GM23338 (cell line): ENCODE measurements around the gene ITGB7. TPM values are rescaled to one million over a fixed set of nuclear protein-coding genes. Genes with fewer than 3 reads are reported as not detected.

Experiments used
- ATAC-seq: fragments of 200-7000 bp; cut with Tn5 transposase; 3 replicates; pipeline ENCODE4 v1.9.1; 2020
- DNase-seq: peaks from one replicate; pipeline ENCODE4 v3.0.0-alpha.2; 2015; ENCODE audit warnings: low spot score
- H2AFZ ChIP-seq: fragments of 200-600 bp; sonication (generic); 2 replicates; pipeline ENCODE4 v1.8.0; 2016; ENCODE audit warnings: antibody characterized with exemption, mild to moderate bottlenecking, moderate library complexity
- H3F3A ChIP-seq: fragments of 200-600 bp; sonication (generic); replicated peaks from 2 replicates; pipeline ENCODE4 v1.8.0; 2017; ENCODE audit warnings: antibody characterized with exemption, mixed run types, low read depth
- H3K27ac ChIP-seq: fragments of 200-600 bp; sonication (generic); 2 replicates; pipeline ENCODE4 v1.6.1; 2016; ENCODE audit warnings: low read depth
- H3K27me3 ChIP-seq: fragments of 200-600 bp; sonication (generic); 2 replicates; pipeline ENCODE4 v1.8.0; 2016; ENCODE audit warnings: mild to moderate bottlenecking, mixed run types, moderate library complexity; ENCODE audit not compliant: insufficient read depth
- H3K36me3 ChIP-seq: fragments of 200-600 bp; sonication (generic); 2 replicates; pipeline ENCODE4 v1.8.0; 2016; ENCODE audit warnings: mild to moderate bottlenecking; ENCODE audit not compliant: insufficient read depth
- H3K4me1 ChIP-seq: fragments of 200-600 bp; sonication (generic); 2 replicates; pipeline ENCODE4 v1.8.0; 2016; ENCODE audit warnings: mild to moderate bottlenecking, moderate library complexity; ENCODE audit not compliant: insufficient read depth
- H3K4me2 ChIP-seq: fragments of 200-600 bp; sonication (generic); 2 replicates; pipeline ENCODE4 v1.7.1; 2017; ENCODE audit warnings: mixed run types
- H3K4me3 ChIP-seq: fragments of 200-600 bp; sonication (generic); 2 replicates; pipeline ENCODE4 v1.6.1; 2016; ENCODE audit warnings: mixed run types
- H3K79me2 ChIP-seq: fragments of 200-600 bp; sonication (generic); replicated peaks from 2 replicates; pipeline ENCODE4 v1.8.0; 2017; ENCODE audit warnings: mild to moderate bottlenecking; ENCODE audit not compliant: insufficient read depth
- H3K9me2 ChIP-seq: fragments of 200-600 bp; sonication (generic); 2 replicates; pipeline ENCODE4 v1.8.0; 2017; ENCODE audit not compliant: insufficient read depth
- H4K20me1 ChIP-seq: fragments of 200-600 bp; sonication (generic); replicated peaks from 2 replicates; pipeline ENCODE4 v1.8.0; 2017; ENCODE audit warnings: mild to moderate bottlenecking; ENCODE audit not compliant: insufficient read depth
- H3K27ac Mint-ChIP-seq: 2 replicates; pipeline ENCODE4 v1.8.0; 2020; ENCODE audit warnings: inconsistent platforms, mild to moderate bottlenecking, moderate library complexity, mixed read lengths
- H3K27me3 Mint-ChIP-seq: 3 replicates; pipeline ENCODE4 v1.8.0; 2022; ENCODE audit warnings: low read depth, mild to moderate bottlenecking, moderate library complexity, mixed read lengths, inconsistent platforms; ENCODE audit not compliant: insufficient read depth, poor library complexity
- H3K36me3 Mint-ChIP-seq: 3 replicates; pipeline ENCODE4 v1.8.0; 2021; ENCODE audit warnings: low read depth, mild to moderate bottlenecking, inconsistent platforms, moderate library complexity, mixed read lengths
- H3K4me1 Mint-ChIP-seq: 3 replicates; pipeline ENCODE4 v1.8.0; 2020; ENCODE audit warnings: mild to moderate bottlenecking, inconsistent platforms, mixed read lengths
- H3K4me3 Mint-ChIP-seq: 3 replicates; pipeline ENCODE4 v1.8.0; 2021; ENCODE audit warnings: moderate library complexity, mild to moderate bottlenecking, inconsistent platforms, mixed read lengths
- H3K9me3 Mint-ChIP-seq: 3 replicates; pipeline ENCODE4 v1.8.0; 2020; ENCODE audit warnings: moderate library complexity, mild to moderate bottlenecking, inconsistent platforms, mixed read lengths
- CREB1 ChIP-seq: fragments of 250-450 bp; sonication (Bioruptor Pico); IDR thresholded peaks from 2 replicates; pipeline ENCODE4 v1.5.0; 2020; ENCODE audit warnings: low read depth, mild to moderate bottlenecking, moderate library complexity
- EZH2 ChIP-seq: fragments of 200-600 bp; sonication (generic); IDR thresholded peaks from one replicate; pipeline ENCODE4 v1.8.0; 2017; ENCODE audit warnings: antibody characterized with exemption, mild to moderate bottlenecking, low read depth; ENCODE audit not compliant: unreplicated experiment
- JUNB ChIP-seq: IDR thresholded peaks from one replicate; pipeline ENCODE4 v1.6.1; 2016; ENCODE audit warnings: antibody characterized with exemption; ENCODE audit not compliant: unreplicated experiment
- POLR2AphosphoS5 ChIP-seq: IDR thresholded peaks from 2 replicates; pipeline ENCODE4 v1.6.1; 2016; ENCODE audit warnings: antibody characterized with exemption, low read depth
- ZNF114 ChIP-seq: fragments of 250-450 bp; sonication (Bioruptor Pico); IDR thresholded peaks from 2 replicates; pipeline ENCODE4 v1.5.0; 2020; ENCODE audit warnings: mild to moderate bottlenecking, moderate library complexity
- ZNF331 ChIP-seq: fragments of 250-450 bp; sonication (Bioruptor Pico); IDR thresholded peaks from 2 replicates; pipeline ENCODE4 v1.5.0; 2020; ENCODE audit warnings: low read depth, mild to moderate bottlenecking, moderate library complexity
- polyA plus RNA-seq: library from polyadenylated mRNA; unstranded; fragments of >200 nt; fragmentation: Nextera tagmentation; extraction: Ambion mirVana; gene quantifications from 2 replicates; pipeline ENCODE4 v1.2.1, GENCODE V29; 2016
- total RNA-seq: library from RNA; depleted of rRNA; stranded (reverse); fragments of >200 nt; shearing (Covaris generic); gene quantifications from 2 replicates; pipeline ENCODE4 v1.2.3, GENCODE V29; 2014
- TF ChIP-seq, protein P1 (sequence below): IDR thresholded peaks from one replicate; pipeline ENCODE4 v1.6.1; 2018; ENCODE audit warnings: antibody characterized with exemption; ENCODE audit not compliant: unreplicated experiment
- TF ChIP-seq, protein P2 (sequence below): IDR thresholded peaks from 2 replicates; pipeline ENCODE4 v1.6.1; 2016; ENCODE audit warnings: antibody characterized with exemption
- TF ChIP-seq, protein P3 (sequence below): fragments of 250-450 bp; sonication (Bioruptor Pico); IDR thresholded peaks from 2 replicates; pipeline ENCODE4 v1.5.0; 2020; ENCODE audit warnings: mild to moderate bottlenecking, moderate library complexity

ITGB7 gene
- total and polyA plus RNA-seq, 2 experiments from 2014 or later = 0.32 TPM; not detected in 1

DNA sequence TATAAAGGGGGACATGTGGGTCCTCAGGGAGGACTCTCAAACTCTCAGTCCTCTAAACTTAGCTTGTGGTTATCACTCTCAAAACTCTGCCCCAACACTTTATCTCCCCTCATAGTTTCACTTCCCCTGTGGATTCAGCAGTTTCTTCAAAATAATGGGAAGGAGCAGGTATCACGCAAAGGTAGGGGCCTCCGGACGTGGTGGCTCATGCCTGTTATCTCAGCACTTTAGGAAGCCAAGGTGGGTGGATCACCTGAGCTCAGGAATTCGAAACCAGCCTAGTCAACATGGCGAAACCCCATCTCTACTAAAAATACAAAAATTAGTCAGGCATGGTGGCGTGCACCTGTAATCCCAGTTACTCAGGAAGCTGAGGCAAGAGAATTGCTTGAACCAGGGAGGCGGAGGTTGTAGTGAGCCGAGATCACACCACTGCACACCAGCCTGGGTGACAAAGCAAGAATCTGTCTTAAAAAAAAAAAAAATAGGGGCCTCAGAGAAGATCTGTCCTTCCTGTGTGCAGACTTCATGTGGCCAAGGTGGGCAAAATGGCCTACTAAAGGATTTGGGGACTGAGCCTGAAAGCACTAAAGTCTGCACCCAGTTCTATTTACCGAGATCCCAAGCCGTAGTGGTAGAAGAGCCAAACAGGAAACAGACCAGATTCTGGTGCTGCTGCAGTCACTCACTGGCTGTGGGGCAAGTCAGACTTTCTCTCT lies 6.4 kb downstream of the ITGB7 start:
- Histone ChIP-seq H3K27me3 (peaks cover 58% of the 10 kb centered on the region), H3K27ac (no peak overlapping the region)
- peaks cover 31% of the 10 kb centered on the region for H3K27me3 Mint-ChIP-seq

DNA sequence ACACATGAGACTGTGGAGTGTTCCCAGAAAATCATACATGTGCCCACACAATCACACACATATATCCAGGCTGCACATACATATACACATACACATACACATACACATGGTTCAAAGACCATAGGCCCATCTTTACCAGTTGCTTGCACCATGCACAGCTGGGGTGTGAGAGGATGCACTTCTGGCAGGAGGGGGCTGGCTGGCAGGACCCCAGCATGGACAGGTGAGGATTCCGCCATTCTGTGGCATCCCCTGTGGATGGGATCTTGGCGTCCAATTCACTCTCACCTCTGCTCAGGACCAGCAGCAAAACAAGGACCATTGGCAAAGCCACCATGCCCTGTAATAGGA lies 7.0 kb downstream of the ITGB7 start:
- no peaks in the 10 kb centered on the region for H3K9me2 ChIP-seq
- H3K4me3 ChIP-seq = no peak overlapping the region
- H2AFZ ChIP-seq = no peak overlapping the region
- H3K27ac ChIP-seq = no peak overlapping the region
- Mint-ChIP-seq H3K4me3 (no peak overlapping the region), H3K27me3 (peaks cover 32% of the 10 kb centered on the region), H3K27ac (no peak overlapping the region), H3K9me3 (no peaks in the 10 kb centered on the region; the same call in 1 of the 3 replicates), H3K4me1 (peaks cover 2% of the 10 kb centered on the region; the same call in 1 of the 3 replicates), H3K36me3 (no peaks in the 10 kb centered on the region)
- no peaks in the 10 kb centered on the region; the same call in 1 of the 2 replicates for H4K20me1 ChIP-seq
- no peaks in the 10 kb centered on the region for H3F3A ChIP-seq
- no peaks in the 10 kb centered on the region; the same call in 1 of the 2 replicates for H3K4me1 ChIP-seq
- ATAC-seq (no peak), DNase-seq (no peak)
- no peak overlapping the region for H3K4me2 ChIP-seq
- H3K27me3 ChIP-seq = peaks cover 63% of the 10 kb centered on the region
- no peaks in the 10 kb centered on the region for H3K79me2 ChIP-seq
- H3K36me3 ChIP-seq = no peaks in the 10 kb centered on the region
- no peak for TF ChIP-seq POLR2AphosphoS5
- TF ChIP-seq, protein P1, sequence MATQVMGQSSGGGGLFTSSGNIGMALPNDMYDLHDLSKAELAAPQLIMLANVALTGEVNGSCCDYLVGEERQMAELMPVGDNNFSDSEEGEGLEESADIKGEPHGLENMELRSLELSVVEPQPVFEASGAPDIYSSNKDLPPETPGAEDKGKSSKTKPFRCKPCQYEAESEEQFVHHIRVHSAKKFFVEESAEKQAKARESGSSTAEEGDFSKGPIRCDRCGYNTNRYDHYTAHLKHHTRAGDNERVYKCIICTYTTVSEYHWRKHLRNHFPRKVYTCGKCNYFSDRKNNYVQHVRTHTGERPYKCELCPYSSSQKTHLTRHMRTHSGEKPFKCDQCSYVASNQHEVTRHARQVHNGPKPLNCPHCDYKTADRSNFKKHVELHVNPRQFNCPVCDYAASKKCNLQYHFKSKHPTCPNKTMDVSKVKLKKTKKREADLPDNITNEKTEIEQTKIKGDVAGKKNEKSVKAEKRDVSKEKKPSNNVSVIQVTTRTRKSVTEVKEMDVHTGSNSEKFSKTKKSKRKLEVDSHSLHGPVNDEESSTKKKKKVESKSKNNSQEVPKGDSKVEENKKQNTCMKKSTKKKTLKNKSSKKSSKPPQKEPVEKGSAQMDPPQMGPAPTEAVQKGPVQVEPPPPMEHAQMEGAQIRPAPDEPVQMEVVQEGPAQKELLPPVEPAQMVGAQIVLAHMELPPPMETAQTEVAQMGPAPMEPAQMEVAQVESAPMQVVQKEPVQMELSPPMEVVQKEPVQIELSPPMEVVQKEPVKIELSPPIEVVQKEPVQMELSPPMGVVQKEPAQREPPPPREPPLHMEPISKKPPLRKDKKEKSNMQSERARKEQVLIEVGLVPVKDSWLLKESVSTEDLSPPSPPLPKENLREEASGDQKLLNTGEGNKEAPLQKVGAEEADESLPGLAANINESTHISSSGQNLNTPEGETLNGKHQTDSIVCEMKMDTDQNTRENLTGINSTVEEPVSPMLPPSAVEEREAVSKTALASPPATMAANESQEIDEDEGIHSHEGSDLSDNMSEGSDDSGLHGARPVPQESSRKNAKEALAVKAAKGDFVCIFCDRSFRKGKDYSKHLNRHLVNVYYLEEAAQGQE = no peak
- no peak for TF ChIP-seq CREB1 (CRISPR knock-in tag)
- no peak for TF ChIP-seq ZNF114 (CRISPR knock-in tag)
- TF ChIP-seq, protein P2, sequence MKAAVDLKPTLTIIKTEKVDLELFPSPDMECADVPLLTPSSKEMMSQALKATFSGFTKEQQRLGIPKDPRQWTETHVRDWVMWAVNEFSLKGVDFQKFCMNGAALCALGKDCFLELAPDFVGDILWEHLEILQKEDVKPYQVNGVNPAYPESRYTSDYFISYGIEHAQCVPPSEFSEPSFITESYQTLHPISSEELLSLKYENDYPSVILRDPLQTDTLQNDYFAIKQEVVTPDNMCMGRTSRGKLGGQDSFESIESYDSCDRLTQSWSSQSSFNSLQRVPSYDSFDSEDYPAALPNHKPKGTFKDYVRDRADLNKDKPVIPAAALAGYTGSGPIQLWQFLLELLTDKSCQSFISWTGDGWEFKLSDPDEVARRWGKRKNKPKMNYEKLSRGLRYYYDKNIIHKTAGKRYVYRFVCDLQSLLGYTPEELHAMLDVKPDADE = no peak
- TF ChIP-seq, protein P3, sequence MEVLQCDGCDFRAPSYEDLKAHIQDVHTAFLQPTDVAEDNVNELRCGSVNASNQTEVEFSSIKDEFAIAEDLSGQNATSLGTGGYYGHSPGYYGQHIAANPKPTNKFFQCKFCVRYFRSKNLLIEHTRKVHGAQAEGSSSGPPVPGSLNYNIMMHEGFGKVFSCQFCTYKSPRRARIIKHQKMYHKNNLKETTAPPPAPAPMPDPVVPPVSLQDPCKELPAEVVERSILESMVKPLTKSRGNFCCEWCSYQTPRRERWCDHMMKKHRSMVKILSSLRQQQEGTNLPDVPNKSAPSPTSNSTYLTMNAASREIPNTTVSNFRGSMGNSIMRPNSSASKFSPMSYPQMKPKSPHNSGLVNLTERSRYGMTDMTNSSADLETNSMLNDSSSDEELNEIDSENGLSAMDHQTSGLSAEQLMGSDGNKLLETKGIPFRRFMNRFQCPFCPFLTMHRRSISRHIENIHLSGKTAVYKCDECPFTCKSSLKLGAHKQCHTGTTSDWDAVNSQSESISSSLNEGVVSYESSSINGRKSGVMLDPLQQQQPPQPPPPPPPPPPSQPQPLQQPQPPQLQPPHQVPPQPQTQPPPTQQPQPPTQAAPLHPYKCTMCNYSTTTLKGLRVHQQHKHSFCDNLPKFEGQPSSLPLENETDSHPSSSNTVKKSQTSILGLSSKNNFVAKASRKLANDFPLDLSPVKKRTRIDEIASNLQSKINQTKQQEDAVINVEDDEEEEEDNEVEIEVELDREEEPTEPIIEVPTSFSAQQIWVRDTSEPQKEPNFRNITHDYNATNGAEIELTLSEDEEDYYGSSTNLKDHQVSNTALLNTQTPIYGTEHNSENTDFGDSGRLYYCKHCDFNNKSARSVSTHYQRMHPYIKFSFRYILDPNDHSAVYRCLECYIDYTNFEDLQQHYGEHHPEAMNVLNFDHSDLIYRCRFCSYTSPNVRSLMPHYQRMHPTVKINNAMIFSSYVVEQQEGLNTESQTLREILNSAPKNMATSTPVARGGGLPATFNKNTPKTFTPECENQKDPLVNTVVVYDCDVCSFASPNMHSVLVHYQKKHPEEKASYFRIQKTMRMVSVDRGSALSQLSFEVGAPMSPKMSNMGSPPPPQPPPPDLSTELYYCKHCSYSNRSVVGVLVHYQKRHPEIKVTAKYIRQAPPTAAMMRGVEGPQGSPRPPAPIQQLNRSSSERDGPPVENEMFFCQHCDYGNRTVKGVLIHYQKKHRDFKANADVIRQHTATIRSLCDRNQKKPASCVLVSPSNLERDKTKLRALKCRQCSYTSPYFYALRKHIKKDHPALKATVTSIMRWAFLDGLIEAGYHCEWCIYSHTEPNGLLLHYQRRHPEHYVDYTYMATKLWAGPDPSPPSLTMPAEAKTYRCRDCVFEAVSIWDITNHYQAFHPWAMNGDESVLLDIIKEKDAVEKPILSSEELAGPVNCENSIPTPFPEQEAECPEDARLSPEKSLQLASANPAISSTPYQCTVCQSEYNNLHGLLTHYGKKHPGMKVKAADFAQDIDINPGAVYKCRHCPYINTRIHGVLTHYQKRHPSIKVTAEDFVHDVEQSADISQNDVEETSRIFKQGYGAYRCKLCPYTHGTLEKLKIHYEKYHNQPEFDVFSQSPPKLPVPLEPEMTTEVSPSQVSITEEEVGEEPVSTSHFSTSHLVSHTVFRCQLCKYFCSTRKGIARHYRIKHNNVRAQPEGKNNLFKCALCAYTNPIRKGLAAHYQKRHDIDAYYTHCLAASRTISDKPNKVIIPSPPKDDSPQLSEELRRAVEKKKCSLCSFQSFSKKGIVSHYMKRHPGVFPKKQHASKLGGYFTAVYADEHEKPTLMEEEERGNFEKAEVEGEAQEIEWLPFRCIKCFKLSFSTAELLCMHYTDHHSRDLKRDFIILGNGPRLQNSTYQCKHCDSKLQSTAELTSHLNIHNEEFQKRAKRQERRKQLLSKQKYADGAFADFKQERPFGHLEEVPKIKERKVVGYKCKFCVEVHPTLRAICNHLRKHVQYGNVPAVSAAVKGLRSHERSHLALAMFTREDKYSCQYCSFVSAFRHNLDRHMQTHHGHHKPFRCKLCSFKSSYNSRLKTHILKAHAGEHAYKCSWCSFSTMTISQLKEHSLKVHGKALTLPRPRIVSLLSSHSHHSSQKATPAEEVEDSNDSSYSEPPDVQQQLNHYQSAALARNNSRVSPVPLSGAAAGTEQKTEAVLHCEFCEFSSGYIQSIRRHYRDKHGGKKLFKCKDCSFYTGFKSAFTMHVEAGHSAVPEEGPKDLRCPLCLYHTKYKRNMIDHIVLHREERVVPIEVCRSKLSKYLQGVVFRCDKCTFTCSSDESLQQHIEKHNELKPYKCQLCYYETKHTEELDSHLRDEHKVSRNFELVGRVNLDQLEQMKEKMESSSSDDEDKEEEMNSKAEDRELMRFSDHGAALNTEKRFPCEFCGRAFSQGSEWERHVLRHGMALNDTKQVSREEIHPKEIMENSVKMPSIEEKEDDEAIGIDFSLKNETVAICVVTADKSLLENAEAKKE (CRISPR knock-in tag) = no peak
- no peak for TF ChIP-seq EZH2
- no peak for TF ChIP-seq ZNF331
- no peak for TF ChIP-seq JUNB

More for the DNA sequence above, 6.4 kb downstream of the ITGB7 start:
- no peaks in the 10 kb centered on the region; the same call in 1 of the 2 replicates for H4K20me1 ChIP-seq
- no peaks in the 10 kb centered on the region for H3K36me3 ChIP-seq
- H3K4me3 ChIP-seq = no peak overlapping the region
- 0 out of 2 replicates have a peak overlapping the region, but pooled peaks have one; percentile 18 for H2AFZ ChIP-seq
- no peaks in the 10 kb centered on the region for H3K79me2 ChIP-seq
- DNase-seq = no peak
- H3K27ac Mint-ChIP-seq = no peak overlapping the region
- H3K4me1 Mint-ChIP-seq = peaks cover 2% of the 10 kb centered on the region; the same call in 1 of the 3 replicates
- no peaks in the 10 kb centered on the region for H3K9me2 ChIP-seq
- no peak overlapping the region for H3K4me3 Mint-ChIP-seq
- no peaks in the 10 kb centered on the region; the same call in 1 of the 2 replicates for H3K4me1 ChIP-seq
- no peak for TF ChIP-seq ZNF331
- no peak for TF ChIP-seq CREB1 (CRISPR knock-in tag)
- no peak for ATAC-seq
- no peak overlapping the region for H3K4me2 ChIP-seq
- H3F3A ChIP-seq = no peaks in the 10 kb centered on the region
- H3K36me3 Mint-ChIP-seq = no peaks in the 10 kb centered on the region
- H3K9me3 Mint-ChIP-seq = no peaks in the 10 kb centered on the region; the same call in 1 of the 3 replicates
